Pancreas (tissue), 10 donors: ENCODE results near the gene CTSC. TPM values are rescaled to one million over a fixed set of nuclear protein-coding genes. Genes with fewer than 3 reads are reported as not detected.

Experiments used
- ATAC-seq, 4 donors: fragments of 200-7000 bp; cut with Tn5 transposase; one replicate each; pipeline versions ENCODE4 v1.8.0 to v1.9.1; 2020; ENCODE audit warnings: mild to moderate bottlenecking in 4 of 4, moderate library complexity in 4 of 4
- DNase-seq, 6 donors: peaks; one replicate each; pipeline ENCODE4 v3.0.0-alpha.2; 2020
- FAIRE-seq: peaks from 2 replicates; lab custom pipeline; 2012; peaks lifted over from hg19 to GRCh38; lab: Jason Lieb, UNC
- H3K27ac ChIP-seq, 4 donors: fragments of 200-600 bp; sonication (generic); 1 replicate in 3 of 4; 2 replicates in 1 of 4; pipeline versions ENCODE4 v1.5.0 to v1.8.0; 2020
- H3K27me3 ChIP-seq, 4 donors: fragments of 200-600 bp; one replicate each; pipeline ENCODE4 v1.8.0; 2021
- H3K36me3 ChIP-seq, 3 donors: fragments of 200-600 bp; sonication (generic) in 1 of 3; one replicate each; pipeline versions ENCODE4 v1.5.0 to v1.8.0; 2020 to 2021
- H3K4me1 ChIP-seq, 3 donors: fragments of 200-600 bp; one replicate each; pipeline ENCODE4 v1.8.0; 2021
- H3K4me3 ChIP-seq, 4 donors: fragments of 200-600 bp; sonication (generic) in 2 of 4; one replicate each; pipeline versions ENCODE4 v1.5.0 to v1.8.0; 2020 to 2021
- H3K9me3 ChIP-seq, 4 donors: fragments of 200-600 bp; one replicate each; pipeline ENCODE4 v1.8.0; 2021
- WGBS, 2 donors: extraction: QIAGEN DNeasy Blood & Tissue Kit; methylation state at CpG; one replicate each; pipeline ENCODE4 v1.1.7; 2013; 5-methylcytosine and 5-hydroxymethylcytosine counted together
- intact Hi-C, 3 donors: fragments of 100-400 bp; cut with DNase I; formaldehyde crosslinking; loops; one replicate each; pipeline versions ENCODE4 v1.11.1 to v1.14.2; 2022
- polyA plus RNA-seq, 2 donors: library from polyadenylated mRNA; stranded (reverse); fragments of 200-250 nt; gene quantifications; one replicate each; pipeline ENCODE4 v1.2.3, GENCODE V29; 2013
- total RNA-seq, 6 donors: library from RNA; stranded (reverse); fragmentation: NEBNext Ultra II Directional in 4 of 6; extraction: Animal tissue kit (Norgen Biotek cat#: 25700) in 4 of 6; gene quantifications; one replicate each; pipeline versions ENCODE4 v1.2.1 to v1.2.4, GENCODE V29; 2021 to 2023
- TF ChIP-seq, protein P1 (sequence below), 4 donors: fragments of 200-600 bp; sonication (generic) in 3 of 4; IDR thresholded peaks; one replicate each; pipeline versions ENCODE4 v1.5.0 to v1.8.0; 2021; ENCODE audit warnings: antibody characterized with exemption in 4 of 4
- donor health status: healthy with polysubstance abuse.
- donor health status: DM: no; HTN: no; CAD: no; lungs with moderate emphysema.
- donor health status: DM: no; HTN: no; CAD: no.
- donor health status: control.
- donor health status: control.
- donor health status: Bipolar disorder and iron deficiency.
- donor health status: DM: yes; HTN: yes; CAD: no.
- donor health status: DM: no; HTN: no; CAD: no.
- donor health status: DM: no; HTN: no; CAD: no.
- donor health status: DM: yes; HTN: yes; CAD: no.

CTSC gene
- 10 to 100 TPM; 13.6 to 68.6 (median 30.1) TPM for total RNA-seq
- polyA plus RNA-seq = 10 to 100 TPM; 12.2 to 18.4 TPM

DNA sequence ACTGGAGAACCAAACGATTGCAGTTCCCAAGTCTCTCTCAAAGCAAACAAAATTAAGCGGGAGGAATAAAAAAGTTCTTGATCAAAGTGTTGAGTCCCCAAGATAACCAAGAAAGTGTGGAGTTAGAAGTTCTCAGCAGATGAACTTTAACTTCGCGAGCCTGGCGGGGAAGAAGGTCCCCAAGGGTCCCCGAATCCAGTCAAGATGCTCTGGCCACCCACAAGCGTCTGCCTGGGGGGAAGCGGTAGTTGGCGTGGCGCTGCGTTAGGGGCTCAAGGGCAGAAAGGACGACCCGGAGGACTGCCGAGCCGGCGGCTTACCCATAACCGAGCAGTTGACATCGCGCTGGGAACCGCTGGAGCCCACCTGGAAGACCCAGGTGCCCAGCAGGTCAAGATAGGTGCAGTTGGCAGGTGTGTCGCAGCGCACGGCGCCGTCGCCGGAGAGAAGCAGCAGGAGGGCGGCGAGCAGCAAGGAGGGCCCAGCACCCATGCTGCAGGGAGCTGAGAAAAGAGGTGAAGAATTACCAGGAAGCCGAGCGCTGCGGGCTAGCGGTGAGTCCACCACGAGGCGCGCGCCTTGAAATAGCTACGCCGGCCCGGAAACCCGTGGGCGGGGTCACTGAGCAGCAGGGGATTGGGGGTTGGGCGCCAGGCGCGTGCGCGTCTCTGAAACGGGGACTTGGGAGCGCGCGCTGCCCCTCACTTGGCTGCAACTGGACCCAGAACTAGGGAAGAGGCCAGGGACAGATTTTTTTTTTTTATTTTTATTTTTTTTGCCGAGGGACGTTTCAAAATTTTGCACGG, at the start of gene CTSC:
TSS of gene CTSC (minus strand) at position 556 of the 806 bp plus-strand sequence. CDS start at position 492, 64 bp downstream.
- TF ChIP-seq, protein P1, sequence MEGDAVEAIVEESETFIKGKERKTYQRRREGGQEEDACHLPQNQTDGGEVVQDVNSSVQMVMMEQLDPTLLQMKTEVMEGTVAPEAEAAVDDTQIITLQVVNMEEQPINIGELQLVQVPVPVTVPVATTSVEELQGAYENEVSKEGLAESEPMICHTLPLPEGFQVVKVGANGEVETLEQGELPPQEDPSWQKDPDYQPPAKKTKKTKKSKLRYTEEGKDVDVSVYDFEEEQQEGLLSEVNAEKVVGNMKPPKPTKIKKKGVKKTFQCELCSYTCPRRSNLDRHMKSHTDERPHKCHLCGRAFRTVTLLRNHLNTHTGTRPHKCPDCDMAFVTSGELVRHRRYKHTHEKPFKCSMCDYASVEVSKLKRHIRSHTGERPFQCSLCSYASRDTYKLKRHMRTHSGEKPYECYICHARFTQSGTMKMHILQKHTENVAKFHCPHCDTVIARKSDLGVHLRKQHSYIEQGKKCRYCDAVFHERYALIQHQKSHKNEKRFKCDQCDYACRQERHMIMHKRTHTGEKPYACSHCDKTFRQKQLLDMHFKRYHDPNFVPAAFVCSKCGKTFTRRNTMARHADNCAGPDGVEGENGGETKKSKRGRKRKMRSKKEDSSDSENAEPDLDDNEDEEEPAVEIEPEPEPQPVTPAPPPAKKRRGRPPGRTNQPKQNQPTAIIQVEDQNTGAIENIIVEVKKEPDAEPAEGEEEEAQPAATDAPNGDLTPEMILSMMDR (IDR thresholded peaks at IDR 0.05) = no peak
- WGBS, 2 donors = 0 to 1% methylated on average over 49 to 54 of the region's 54 CpGs
- no peak for FAIRE-seq

DNA sequence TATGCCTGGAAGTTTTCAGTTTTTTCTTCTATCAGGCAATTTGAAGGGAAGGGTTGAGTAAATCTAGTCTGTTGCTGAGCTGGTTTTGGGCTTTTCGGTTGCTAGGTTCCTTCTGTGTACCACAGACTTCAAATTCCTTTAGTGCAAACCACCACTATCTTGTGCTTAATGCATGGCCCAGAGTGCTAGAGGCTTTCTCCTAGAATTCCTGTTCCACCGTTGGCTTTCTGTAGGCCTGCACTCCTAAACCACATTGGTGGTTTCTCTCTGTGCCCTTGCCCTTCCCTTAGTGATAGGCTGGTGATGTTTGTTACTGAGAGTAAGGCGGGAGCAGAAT, 47.1 kb upstream of the CTSC start:
- no peaks in the 10 kb centered on the region for H3K9me3 ChIP-seq
- no peak for FAIRE-seq
- 77 to 81% methylated on average over 3 of the region's 3 CpGs for WGBS, 2 donors

More for the DNA sequence above, at the start of gene CTSC:
- H3K4me3 ChIP-seq = peak within 1 kb of the TSS; percentile 52 to 66 (median 64)
- no peaks in the 10 kb centered on the region for H3K36me3 ChIP-seq
- H3K9me3 ChIP-seq = no peaks in the 10 kb centered on the region
- intact Hi-C loops = no loop called here
- no peaks in the 10 kb centered on the region for H3K27me3 ChIP-seq
- peaks cover 0 to 8% (median 8%) of the 10 kb centered on the region in 3 donors for H3K4me1 ChIP-seq
- peak; percentile 96 to 99 (median 98) for ATAC-seq
- DNase-seq = peak; percentile 88 to 96 (median 93)
- H3K27ac ChIP-seq = peak within 1 kb of the TSS; percentile 28 to 75 (median 64)

DNA sequence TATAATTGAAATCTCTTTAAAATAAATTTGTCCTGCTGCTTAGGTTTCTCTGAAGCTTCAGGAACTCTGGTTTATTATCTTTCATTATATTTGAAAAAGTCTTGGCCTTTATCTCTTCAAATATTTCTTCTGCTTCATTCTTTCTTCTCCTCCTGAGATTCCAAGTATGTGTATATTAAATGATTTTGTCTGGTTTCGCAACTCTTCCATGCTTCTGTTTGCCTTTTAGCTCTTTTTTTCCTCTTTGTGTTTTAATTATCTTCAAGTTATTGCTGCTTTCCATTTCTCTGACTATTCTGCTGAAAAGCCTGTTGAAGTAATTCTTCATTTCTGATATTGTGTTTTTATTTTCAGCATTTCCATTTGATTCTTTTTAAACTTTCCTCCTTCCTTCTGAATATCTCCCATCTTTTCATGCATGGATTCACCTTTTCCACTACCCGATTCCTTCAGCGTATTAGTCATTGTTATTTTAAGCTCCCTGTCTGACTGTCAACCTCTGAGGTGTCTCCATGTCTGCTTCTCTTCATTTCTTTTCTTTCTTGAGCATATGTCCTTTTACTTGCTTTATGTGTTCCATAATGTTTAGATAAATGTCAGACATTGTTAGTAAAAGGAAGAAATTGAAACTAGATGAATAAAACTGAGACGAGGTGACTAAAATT, 46.6 kb upstream of the CTSC start:
- 73 to 85% methylated on average over 4 of the region's 4 CpGs for WGBS, 2 donors
- H3K36me3 ChIP-seq = no peaks in the 10 kb centered on the region
- FAIRE-seq (no peak), DNase-seq (no peak), ATAC-seq (no peak)
- H3K4me1 ChIP-seq = no peaks in the 10 kb centered on the region
- intact Hi-C loops = no loop called here
- H3K27me3 ChIP-seq = no peaks in the 10 kb centered on the region
- H3K27ac ChIP-seq = no peak overlapping the region
- H3K9me3 ChIP-seq = no peaks in the 10 kb centered on the region
- TF ChIP-seq, protein P1 (IDR thresholded peaks at IDR 0.05) = no peak
- H3K4me3 ChIP-seq = no peak overlapping the region

More for the DNA sequence above, 47.1 kb upstream of the CTSC start:
- no peak for ATAC-seq
- intact Hi-C loops = no loop called here
- no peaks in the 10 kb centered on the region for H3K27me3 ChIP-seq
- H3K4me3 ChIP-seq = no peak overlapping the region
- TF ChIP-seq, protein P1 (IDR thresholded peaks at IDR 0.05) = no peak
- H3K36me3 ChIP-seq = no peaks in the 10 kb centered on the region
- no peaks in the 10 kb centered on the region for H3K4me1 ChIP-seq
- no peak for DNase-seq
- no peak overlapping the region for H3K27ac ChIP-seq

DNA sequence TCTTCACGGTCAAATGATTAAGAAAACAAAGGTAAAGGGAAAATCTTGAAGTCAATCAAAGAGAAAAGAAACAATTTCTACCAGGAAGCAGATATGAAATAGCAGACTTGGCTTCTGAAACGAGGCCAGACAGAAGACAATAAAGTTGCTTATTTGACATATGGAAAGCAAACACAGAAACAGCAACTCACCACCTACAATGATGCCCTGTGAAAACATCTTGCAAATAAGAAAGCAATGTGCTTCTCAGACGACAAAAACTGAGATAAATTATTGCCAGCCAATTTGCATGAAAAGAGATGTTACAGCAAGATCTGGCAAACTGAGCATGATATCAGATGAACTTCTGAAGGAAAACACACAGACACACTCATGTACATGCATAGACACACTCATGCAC, 45.9 kb upstream of the CTSC start:
- ATAC-seq = no peak
- TF ChIP-seq, protein P1 (IDR thresholded peaks at IDR 0.05) = no peak
- Histone ChIP-seq H3K27ac (no peak overlapping the region), H3K4me3 (no peak overlapping the region), H3K27me3 (no peaks in the 10 kb centered on the region), H3K4me1 (no peaks in the 10 kb centered on the region), H3K9me3 (no peaks in the 10 kb centered on the region), H3K36me3 (no peaks in the 10 kb centered on the region)
- intact Hi-C loops = no loop called here
- FAIRE-seq = no peak
- 42 to 43% methylated on average over 3 of the region's 3 CpGs for WGBS, 2 donors
- no peak for DNase-seq
